WTC11 (cell line): ENCODE data around the gene POGLUT2. TPM values are rescaled to one million over a fixed set of nuclear protein-coding genes. Genes with fewer than 3 reads are reported as not detected.

Source experiments
- ATAC-seq: fragments of 200-7000 bp; cut with Tn5 transposase; 2 replicates; pipeline ENCODE4 v1.10.0; 2021; ENCODE audit warnings: mild to moderate bottlenecking, moderate library complexity
- CTCF ChIA-PET: fragments of 300-600 bp; sonication (Branson Sonifier 250); formaldehyde crosslinking; loops from one replicate; lab custom pipeline; 2021; ENCODE audit warnings: antibody characterized with exemption; lab: Charles Lee
- POLR2A ChIA-PET: fragments of 350-600 bp; sonication (Branson Sonifier 250); formaldehyde crosslinking; loops from one replicate; lab custom pipeline; 2021; ENCODE audit warnings: antibody characterized with exemption; lab: Charles Lee
- DNase-seq: peaks from one replicate; pipeline ENCODE4 v3.0.0; 2021; ENCODE audit warnings: low spot score
- H3K27ac Mint-ChIP-seq: 2 replicates; pipeline ENCODE4 v1.8.0; 2021; ENCODE audit warnings: mixed read lengths
- H3K27me3 Mint-ChIP-seq: 2 replicates; pipeline ENCODE4 v1.8.0; 2021; ENCODE audit warnings: low read depth, mild to moderate bottlenecking, moderate library complexity, mixed read lengths
- H3K36me3 Mint-ChIP-seq: 2 replicates; pipeline ENCODE4 v1.8.0; 2021; ENCODE audit warnings: mixed read lengths
- H3K4me1 Mint-ChIP-seq: 2 replicates; pipeline ENCODE4 v1.8.0; 2022; ENCODE audit warnings: mixed read lengths
- H3K4me3 Mint-ChIP-seq: 2 replicates; pipeline ENCODE4 v1.8.0; 2021; ENCODE audit warnings: mild to moderate bottlenecking, moderate library complexity, mixed read lengths
- H3K9me3 Mint-ChIP-seq: 2 replicates; pipeline ENCODE4 v1.8.0; 2021; ENCODE audit warnings: mixed read lengths
- AFF4 ChIP-seq: sonication (generic); formaldehyde crosslinking; IDR thresholded peaks from 2 replicates; pipeline ENCODE4 v1.8.1; 2023; ENCODE audit warnings: mild to moderate bottlenecking, missing genetic modification reagents, borderline replicate concordance
- CTCF ChIP-seq: fragments of 200-600 bp; IDR thresholded peaks from 2 replicates; pipeline ENCODE4 v1.8.0; 2022; ENCODE audit warnings: antibody characterized with exemption
- FOXP1 ChIP-seq: sonication (generic); formaldehyde crosslinking; IDR thresholded peaks from 2 replicates; pipeline ENCODE4 v1.8.0; 2022; ENCODE audit warnings: missing genetic modification reagents, mild to moderate bottlenecking, moderate library complexity, borderline replicate concordance
- HMGXB4 ChIP-seq: sonication (generic); formaldehyde crosslinking; IDR thresholded peaks from 2 replicates; pipeline ENCODE4 v1.8.1; 2023; ENCODE audit warnings: mild to moderate bottlenecking, moderate library complexity, missing genetic modification reagents
- JAZF1 ChIP-seq: fragments of 250-450 bp; sonication (Bioruptor Pico); IDR thresholded peaks from 2 replicates; pipeline ENCODE4 v1.9.0; 2021; ENCODE audit warnings: moderate library complexity, mild to moderate bottlenecking, inconsistent platforms
- KAT7 ChIP-seq: sonication (generic); formaldehyde crosslinking; IDR thresholded peaks from 2 replicates; pipeline ENCODE4 v1.8.1; 2023; ENCODE audit warnings: missing genetic modification reagents, mild to moderate bottlenecking, borderline replicate concordance
- MXD4 ChIP-seq: fragments of 250-450 bp; sonication (Bioruptor Pico); IDR thresholded peaks from 2 replicates; pipeline ENCODE4 v1.8.0; 2021; ENCODE audit warnings: mild to moderate bottlenecking, moderate library complexity, borderline replicate concordance
- NFE2L1 ChIP-seq: sonication (generic); formaldehyde crosslinking; IDR thresholded peaks from 2 replicates; pipeline ENCODE4 v1.8.1; 2023; ENCODE audit warnings: missing genetic modification reagents
- OVOL2 ChIP-seq: fragments of 250-450 bp; sonication (Bioruptor Pico); IDR thresholded peaks from 2 replicates; pipeline ENCODE4 v1.9.0; 2021; ENCODE audit warnings: mild to moderate bottlenecking, borderline replicate concordance
- RORB ChIP-seq: fragments of 250-450 bp; sonication (Bioruptor Pico); IDR thresholded peaks from 2 replicates; pipeline ENCODE4 v1.9.0; 2021; ENCODE audit warnings: mild to moderate bottlenecking
- SMAD4 ChIP-seq: sonication (generic); formaldehyde crosslinking; IDR thresholded peaks from 2 replicates; pipeline ENCODE4 v1.8.0; 2022; ENCODE audit warnings: mild to moderate bottlenecking, missing genetic modification reagents
- SP1 ChIP-seq: sonication (generic); formaldehyde crosslinking; conservative IDR thresholded peaks from 2 replicates; pipeline ENCODE4 v1.8.1; 2022; ENCODE audit warnings: missing genetic modification reagents
- TCF7 ChIP-seq: sonication (generic); formaldehyde crosslinking; IDR thresholded peaks from 2 replicates; pipeline ENCODE4 v1.8.0; 2022; ENCODE audit warnings: mild to moderate bottlenecking, low read depth, missing genetic modification reagents, moderate library complexity
- ZNF263 ChIP-seq: sonication (generic); formaldehyde crosslinking; IDR thresholded peaks from 2 replicates; pipeline ENCODE4 v1.8.1; 2022; ENCODE audit warnings: low read depth, mild to moderate bottlenecking, moderate library complexity, missing genetic modification reagents
- ZNF416 ChIP-seq: fragments of 250-450 bp; sonication (Bioruptor Pico); IDR thresholded peaks from 2 replicates; pipeline ENCODE4 v1.9.0; 2021; ENCODE audit warnings: mild to moderate bottlenecking, inconsistent platforms
- ZNF425 ChIP-seq: fragments of 250-450 bp; sonication (Bioruptor Pico); conservative IDR thresholded peaks from 2 replicates; pipeline ENCODE4 v1.9.0; 2021; ENCODE audit warnings: mild to moderate bottlenecking
- ZNF512 ChIP-seq: sonication (generic); formaldehyde crosslinking; IDR thresholded peaks from 2 replicates; pipeline ENCODE4 v1.8.1; 2022; ENCODE audit warnings: missing genetic modification reagents, borderline replicate concordance
- ZSCAN18 ChIP-seq: fragments of 250-450 bp; sonication (Bioruptor Pico); IDR thresholded peaks from 2 replicates; pipeline ENCODE4 v2.1.2; 2022; ENCODE audit warnings: mild to moderate bottlenecking, moderate library complexity
- total RNA-seq: library from RNA; stranded (reverse); gene quantifications from 3 replicates; pipeline ENCODE4 v1.2.3, GENCODE V29; 2021

Gene POGLUT2
- total RNA-seq, 1 experiment from 2014 or later = 17.2 TPM

GRCh38 chr13:102769679-102770078 lies 29.1 kb downstream of the POGLUT2 start:
- no peaks in the 10 kb centered on the region for H3K9me3 Mint-ChIP-seq
- H3K4me1 Mint-ChIP-seq = peaks cover 7% of the 10 kb centered on the region
- DNase-seq = no peak
- ChIA-PET CTCF (interaction anchor here (0.9 kb wide), 1 partner anchor 101 kb away, joined by 3 read pairs; no protein-coding TSS in a partner anchor), POLR2A (no interaction called here)
- no peak for ATAC-seq
- TF ChIP-seq ZNF263 (no peak), HMGXB4 (CRISPR knock-in tag) (no peak), FOXP1 (CRISPR knock-in tag) (no peak)
- H3K27ac Mint-ChIP-seq = no peak overlapping the region
- H3K4me3 Mint-ChIP-seq = no peak overlapping the region
- H3K27me3 Mint-ChIP-seq = peaks cover 22% of the 10 kb centered on the region
- no peaks in the 10 kb centered on the region for H3K36me3 Mint-ChIP-seq

GRCh38 chr13:102768909-102769308 lies 29.9 kb downstream of the POGLUT2 start:
- ChIA-PET CTCF (interaction anchor here (0.9 to 1.0 kb wide), 2 partner anchors 31 to 102 kb away, joined by 3 read pairs; no protein-coding TSS in a partner anchor), POLR2A (no interaction called here)
- H3K4me1 Mint-ChIP-seq = peaks cover 5% of the 10 kb centered on the region
- no peak overlapping the region for H3K27ac Mint-ChIP-seq
- ATAC-seq (no peak), DNase-seq (no peak)
- no peaks in the 10 kb centered on the region for H3K36me3 Mint-ChIP-seq
- TF ChIP-seq RORB (CRISPR knock-in tag) = no peak
- no peak for TF ChIP-seq HMGXB4 (CRISPR knock-in tag)
- no peak for TF ChIP-seq ZNF416 (CRISPR knock-in tag)
- no peak for TF ChIP-seq ZSCAN18 (CRISPR knock-in tag)
- TF ChIP-seq JAZF1 (CRISPR knock-in tag) = no peak
- TF ChIP-seq AFF4 (CRISPR knock-in tag) = no peak
- no peak for TF ChIP-seq SMAD4 (CRISPR knock-in tag)
- no peak for TF ChIP-seq NFE2L1
- TF ChIP-seq ZNF263 = no peak
- TF ChIP-seq MXD4 = no peak
- TF ChIP-seq CTCF = no peak
- no peak for TF ChIP-seq TCF7
- TF ChIP-seq OVOL2 (CRISPR knock-in tag) = no peak
- TF ChIP-seq SP1 = no peak
- TF ChIP-seq ZNF425 (CRISPR knock-in tag) = no peak
- no peak for TF ChIP-seq KAT7
- no peak for TF ChIP-seq ZNF512 (CRISPR knock-in tag)
- no peaks in the 10 kb centered on the region for H3K9me3 Mint-ChIP-seq
- H3K27me3 Mint-ChIP-seq = peaks cover 14% of the 10 kb centered on the region
- H3K4me3 Mint-ChIP-seq = no peak overlapping the region
